NCI-H1694 (cell line): ENCODE data around the gene PFDN2.

Source experiments
- DNase-seq: peaks from one replicate; lab custom pipeline; 2025; lab: John Stamatoyannopoulos, UW

The PFDN2 gene

DNA sequence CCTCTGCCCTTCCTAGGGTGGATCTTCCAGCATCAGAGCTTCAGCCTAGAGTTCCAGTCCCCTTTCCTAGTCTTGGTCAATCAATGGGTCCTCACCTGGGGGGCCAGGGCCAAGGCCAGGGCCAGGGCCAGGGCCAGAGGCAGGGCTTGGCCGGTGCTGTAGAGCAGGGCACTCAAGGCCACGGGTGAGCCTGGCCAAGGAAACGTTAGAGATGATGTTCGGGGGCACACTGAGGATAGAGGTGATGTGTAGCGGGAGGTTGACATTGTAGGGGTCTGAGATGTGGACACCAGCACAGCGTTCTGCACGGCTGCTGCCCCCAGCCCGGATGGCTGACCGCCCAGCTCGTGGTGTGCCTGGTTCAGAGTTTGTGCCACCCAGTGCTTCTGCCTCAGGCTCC lies 66.6 kb downstream of the PFDN2 start:
- DNase-seq, result no peak
